ENCODE results near the gene MS4A10. TPM values are rescaled to one million over a fixed set of nuclear protein-coding genes. Genes with fewer than 3 reads are reported as not detected.
A peak's percentile ranks its signal among the peaks of the same experiment; 100 is the strongest.

The MS4A10 gene
- total and polyA plus RNA-seq, 9 of the 15 experiments (the other 6 are each of a cell fraction or from before 2014, with no cell fraction given): not detected

GRCh38 chr11:60841797-60842667, 56.9 kb downstream of the MS4A10 start, which contains the start of gene CCDC86 (continued):
- TF ChIP-seq REST (IDR thresholded peaks at IDR 0.05; ENCODE audit: borderline replicate concordance): no peak
- TF ChIP-seq REST (CRISPR knock-in tag; IDR thresholded peaks at IDR 0.05; ENCODE audit: low read depth): peak; percentile 38; the same call in 1 of the 2 replicates
- no peak for TF ChIP-seq ZNF311 (CRISPR knock-in tag; IDR thresholded peaks at IDR 0.05)
- no peak for TF ChIP-seq E4F1 (CRISPR knock-in tag; IDR thresholded peaks at IDR 0.05; ENCODE audit: borderline replicate concordance)
- no peak for TF ChIP-seq ZNF143 (CRISPR knock-in tag; IDR thresholded peaks at IDR 0.05)
- TF ChIP-seq HMGXB4 (CRISPR knock-in tag; IDR thresholded peaks at IDR 0.05): peak; percentile 56; the same call in 1 of the 2 replicates
- TF ChIP-seq ZNF444 (CRISPR knock-in tag; IDR thresholded peaks at IDR 0.05): no peak
- TF ChIP-seq ZNF277 (CRISPR knock-in tag; IDR thresholded peaks at IDR 0.05; ENCODE audit: borderline replicate concordance): no peak
- TF ChIP-seq RB1 (IDR thresholded peaks at IDR 0.05; ENCODE audit: low read depth): peak; percentile 85
- TF ChIP-seq SPI1 (IDR thresholded peaks at IDR 0.05; ENCODE audit: borderline replicate concordance, low read depth, low read length): no peak
- no peak for TF ChIP-seq RBM34 (IDR thresholded peaks at IDR 0.05; ENCODE audit: borderline replicate concordance, insufficient read depth, low read length)
